ENCODE measurements around the gene NLRP12.
"Not testable (repeated sequence)": the region's sequence is repeated elsewhere in the genome, so short reads cannot be mapped to it uniquely, and the experiment has no call there.

NLRP12 gene

GRCh38 chr19:53781332-53781731 is 42.8 kb downstream of the NLRP12 start:
- H3K27me3 ChIP-seq (ENCODE audit: low read depth); H3K36me3 ChIP-seq (replicated peaks); in situ Hi-C loops (cut with MboI; ENCODE audit: low sequenced_read_pairs): not testable (repeated sequence)

GRCh38 chr19:53780506-53780905 is 43.6 kb downstream of the NLRP12 start:
- H3K27me3 ChIP-seq (ENCODE audit: low read depth), result no peaks in the 10 kb centered on the region
- no peaks in the 10 kb centered on the region; the same call in 1 of the 2 replicates for H3K9me3 ChIP-seq
- DNase-seq (ENCODE audit: low spot score in 2 of 2), result no peak
- H3K4me1 ChIP-seq, result no peaks in the 10 kb centered on the region; the same call in 1 of the 2 replicates
- H3K36me3 ChIP-seq (replicated peaks), result no peaks in the 10 kb centered on the region
- in situ Hi-C loops (cut with MboI; ENCODE audit: low sequenced_read_pairs), result no loop called here
- no peak overlapping the region for H3K4me3 ChIP-seq

More at GRCh38 chr19:53781332-53781731, 42.8 kb downstream of the NLRP12 start:
- not testable (repeated sequence) for DNase-seq (ENCODE audit: low spot score in 2 of 2); H3K4me3 ChIP-seq; H3K9me3 ChIP-seq; H3K4me1 ChIP-seq

GRCh38 chr19:53775524-53775923 is 48.6 kb downstream of the NLRP12 start:
- Histone ChIP-seq H3K4me1 (no peaks in the 10 kb centered on the region), H3K9me3 (no peaks in the 10 kb centered on the region), H3K36me3 (replicated peaks) (no peaks in the 10 kb centered on the region), H3K27me3 (ENCODE audit: low read depth) (no peaks in the 10 kb centered on the region), H3K4me3 (no peak overlapping the region)
- in situ Hi-C loops (cut with MboI; ENCODE audit: low sequenced_read_pairs), result no loop called here
- no peak for DNase-seq (ENCODE audit: low spot score in 2 of 2)

DNA sequence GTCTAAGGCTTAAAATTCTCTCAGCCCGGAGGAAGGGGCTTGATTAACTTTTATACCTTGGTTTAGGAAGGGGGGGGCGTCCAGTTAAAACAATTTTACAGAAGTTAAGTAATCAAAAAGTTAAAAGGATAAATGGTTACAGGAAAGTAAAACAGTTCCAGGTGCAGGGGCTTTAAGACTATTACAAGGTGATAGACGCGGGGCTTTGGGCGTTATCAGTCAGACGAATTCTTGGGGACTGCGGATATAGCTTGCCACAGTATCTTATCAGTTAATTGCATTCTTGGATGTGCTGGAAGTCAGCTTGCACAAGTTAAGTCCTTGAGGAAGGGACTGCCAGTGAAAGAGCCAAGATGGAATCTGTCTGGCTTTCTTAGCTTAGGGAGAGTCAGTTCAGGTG is 49.6 kb downstream of the NLRP12 start:
- H3K4me3 ChIP-seq; H3K4me1 ChIP-seq; H3K9me3 ChIP-seq; in situ Hi-C loops (cut with MboI; ENCODE audit: low sequenced_read_pairs); H3K27me3 ChIP-seq (ENCODE audit: low read depth); H3K36me3 ChIP-seq (replicated peaks); DNase-seq (ENCODE audit: low spot score in 2 of 2): not testable (repeated sequence)

- H3K36me3 ChIP-seq (replicated peaks), result no peaks in the 10 kb centered on the region
- no peaks in the 10 kb centered on the region for H3K27me3 ChIP-seq (ENCODE audit: low read depth)
- H3K4me3 ChIP-seq, result no peak overlapping the region
- no peaks in the 10 kb centered on the region for H3K4me1 ChIP-seq
- H3K9me3 ChIP-seq, result no peaks in the 10 kb centered on the region
- DNase-seq (ENCODE audit: low spot score in 2 of 2), result no peak
- in situ Hi-C loops (cut with MboI; ENCODE audit: low sequenced_read_pairs), result no loop called here
Measured at GRCh38 chr19:53773999-53774398, 50.1 kb downstream of the NLRP12 start.

DNA sequence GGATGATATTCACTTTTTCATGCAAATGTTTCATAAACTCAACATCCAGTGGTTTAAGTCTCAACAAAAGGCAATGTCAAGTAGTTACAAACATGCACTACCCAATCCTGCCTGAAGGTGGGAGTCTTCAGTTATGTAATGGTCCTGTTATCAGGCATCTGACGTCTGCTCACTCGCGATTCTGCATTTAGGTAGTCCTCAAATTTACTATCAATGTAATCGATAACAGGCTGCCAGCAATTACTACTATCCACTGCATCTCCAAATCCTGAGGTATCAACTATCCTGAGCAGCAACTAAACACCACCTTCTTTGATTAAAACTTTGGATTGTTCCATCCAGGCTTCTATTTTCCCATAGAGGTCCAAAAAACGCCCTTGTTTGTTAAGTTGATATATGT is 51.2 kb downstream of the NLRP12 start:
- H3K4me1 ChIP-seq, result no peaks in the 10 kb centered on the region
- in situ Hi-C loops (cut with MboI; ENCODE audit: low sequenced_read_pairs), result no loop called here
- no peak overlapping the region for H3K4me3 ChIP-seq
- H3K36me3 ChIP-seq (replicated peaks), result no peaks in the 10 kb centered on the region
- peak; percentile 63 to 78 for DNase-seq (ENCODE audit: low spot score in 2 of 2)
- H3K27me3 ChIP-seq (ENCODE audit: low read depth), result no peaks in the 10 kb centered on the region
- no peaks in the 10 kb centered on the region for H3K9me3 ChIP-seq

- no peaks in the 10 kb centered on the region for H3K27me3 ChIP-seq (ENCODE audit: low read depth)
- H3K36me3 ChIP-seq (replicated peaks), result no peaks in the 10 kb centered on the region
- in situ Hi-C loops (cut with MboI; ENCODE audit: low sequenced_read_pairs), result no loop called here
- no peaks in the 10 kb centered on the region for H3K4me1 ChIP-seq
- no peak for DNase-seq (ENCODE audit: low spot score in 2 of 2)
- no peak overlapping the region for H3K4me3 ChIP-seq
- no peaks in the 10 kb centered on the region for H3K9me3 ChIP-seq
Measured at GRCh38 chr19:53771144-53771543, 53.0 kb downstream of the NLRP12 start.

DNA sequence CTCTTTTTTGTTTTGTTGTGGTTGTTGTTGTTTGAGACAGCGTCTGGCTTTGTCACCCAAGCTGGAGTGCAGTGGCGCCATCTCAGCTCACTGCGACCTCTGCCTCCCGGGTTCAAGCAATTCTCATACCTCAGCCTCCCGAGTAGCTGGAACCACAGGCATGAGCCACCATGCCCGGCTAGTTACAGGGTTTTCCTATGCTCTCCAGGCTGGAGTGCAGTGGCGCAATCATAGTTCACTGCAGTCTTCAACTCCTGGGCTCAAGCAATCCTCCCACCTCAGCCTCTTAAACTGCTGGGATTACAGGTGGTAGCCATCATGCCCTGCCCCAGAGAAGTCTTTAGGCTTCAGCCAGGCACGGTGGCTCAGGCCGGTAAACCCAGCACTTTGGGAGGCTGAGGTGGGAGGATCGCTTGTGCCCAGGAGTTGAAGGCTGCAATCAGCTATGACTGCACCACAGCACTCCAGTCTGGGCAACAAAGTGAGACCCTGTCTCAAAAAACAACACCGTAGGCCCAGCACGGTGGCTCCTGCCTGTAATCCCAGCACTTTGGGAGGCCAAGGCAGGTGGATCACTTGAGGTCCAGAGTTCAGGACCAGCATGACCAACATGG is 54.3 kb downstream of the NLRP12 start:
- H3K36me3 ChIP-seq (replicated peaks); H3K4me1 ChIP-seq; H3K9me3 ChIP-seq; DNase-seq (ENCODE audit: low spot score in 2 of 2); H3K4me3 ChIP-seq; H3K27me3 ChIP-seq (ENCODE audit: low read depth); in situ Hi-C loops (cut with MboI; ENCODE audit: low sequenced_read_pairs): not testable (repeated sequence)

- Histone ChIP-seq H3K9me3 (no peaks in the 10 kb centered on the region), H3K4me3 (no peak overlapping the region), H3K27me3 (ENCODE audit: low read depth) (no peaks in the 10 kb centered on the region), H3K4me1 (no peaks in the 10 kb centered on the region), H3K36me3 (replicated peaks) (no peaks in the 10 kb centered on the region)
- no peak for DNase-seq (ENCODE audit: low spot score in 2 of 2)
- in situ Hi-C loops (cut with MboI; ENCODE audit: low sequenced_read_pairs), result no loop called here
Measured at GRCh38 chr19:53768401-53768800, 55.7 kb downstream of the NLRP12 start.

DNA sequence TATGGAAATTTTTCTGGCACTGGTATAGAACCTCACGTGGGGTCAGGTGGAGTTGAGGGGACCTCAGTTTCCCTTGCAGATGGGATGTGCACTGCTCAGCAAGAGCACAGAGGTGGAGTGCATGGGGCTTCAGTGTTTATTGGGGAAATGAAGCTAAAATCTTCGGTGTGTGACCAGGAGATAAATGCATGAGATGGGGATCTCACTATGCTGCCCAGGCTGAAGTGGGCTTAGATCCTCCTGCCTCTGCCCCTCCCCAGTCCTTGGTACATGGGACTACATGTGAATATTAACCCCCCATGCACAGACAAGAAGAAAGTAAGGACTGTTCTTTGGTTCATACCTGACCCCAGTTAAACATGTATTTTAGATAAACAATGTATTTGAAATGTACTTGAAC is 65.1 kb downstream of the NLRP12 start:
- in situ Hi-C loops (cut with MboI; ENCODE audit: low sequenced_read_pairs); H3K9me3 ChIP-seq; H3K4me1 ChIP-seq; H3K27me3 ChIP-seq (ENCODE audit: low read depth); H3K36me3 ChIP-seq (replicated peaks); DNase-seq (ENCODE audit: low spot score in 2 of 2); H3K4me3 ChIP-seq: not testable (repeated sequence)
